CD4-positive, alpha-beta T cell treated with Interleukin-4 for 1 hour (primary cell): ENCODE data around the gene RPL31.

Experiments used
- DNase-seq, 2 donors: peaks; one replicate each; pipeline ENCODE4 v3.0.0-alpha.2; 2020 to 2022

The RPL31 gene

GRCh38 chr2:100997509-100998234, 4.4 kb upstream of the RPL31 start:
- no peak for DNase-seq

DNA sequence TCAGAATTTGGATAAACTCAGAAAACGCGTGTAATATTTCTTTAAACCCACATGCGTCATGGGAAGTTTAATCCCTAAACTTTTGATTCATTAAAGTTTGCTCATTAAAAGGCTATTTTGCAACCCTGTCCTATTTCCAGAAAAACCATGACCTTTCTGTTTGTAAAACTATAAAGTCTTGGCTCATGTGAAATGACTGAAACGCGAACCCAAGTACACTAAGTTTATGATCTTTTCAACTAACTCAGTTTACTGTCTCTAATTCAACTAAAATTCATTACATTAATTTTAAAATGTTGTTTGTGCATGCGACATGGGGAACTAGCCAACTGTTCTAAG, 3.9 kb upstream of the RPL31 start:
- no peak for DNase-seq

DNA sequence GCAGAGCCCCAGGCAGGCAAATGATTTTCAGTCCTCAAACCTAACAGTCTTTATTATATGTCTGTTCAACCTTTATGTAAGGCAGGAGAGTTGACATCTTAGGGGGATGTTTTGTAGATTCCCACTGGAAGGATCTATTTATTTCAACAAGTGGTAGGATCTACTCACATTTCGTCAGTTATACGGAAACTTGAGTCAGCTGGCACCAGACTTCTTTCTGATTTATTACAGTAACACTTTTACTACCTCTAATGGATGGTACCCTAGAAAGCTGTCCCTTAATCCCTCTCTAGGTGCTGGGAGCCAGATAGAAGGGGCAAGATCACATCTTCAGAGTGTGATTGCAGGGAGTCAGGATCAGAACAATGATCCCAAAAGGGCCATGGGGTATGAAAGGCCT, 2.1 kb upstream of the RPL31 start:
- no peak for DNase-seq

GRCh38 chr2:101002562-101003277, 631 bp downstream of the RPL31 start:
- DNase-seq: no peak

DNA sequence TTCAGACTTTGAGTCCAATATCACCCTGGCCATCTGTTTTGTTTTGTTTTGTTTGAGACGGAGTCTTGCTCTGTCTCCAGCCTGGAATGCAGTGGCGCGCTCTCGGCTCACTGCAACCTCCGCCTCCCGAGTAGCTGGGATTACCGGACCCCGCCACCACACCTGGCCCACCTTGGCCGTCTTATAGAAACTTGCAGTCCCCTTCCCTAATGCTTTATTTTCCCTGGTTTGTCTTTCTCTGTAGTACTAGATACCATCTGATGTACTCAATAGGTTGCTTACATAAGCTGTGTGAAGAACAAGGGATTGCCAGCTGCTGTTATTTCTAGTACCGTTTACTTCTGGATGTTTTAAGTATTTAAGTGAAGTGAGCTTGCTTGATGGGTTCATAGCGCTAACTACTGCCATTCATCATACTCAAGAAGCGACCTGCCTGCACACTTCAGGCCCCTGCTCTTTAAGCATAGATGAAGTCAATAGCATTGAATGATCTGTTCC, 1.2 kb downstream of the RPL31 start:
- DNase-seq: no peak

DNA sequence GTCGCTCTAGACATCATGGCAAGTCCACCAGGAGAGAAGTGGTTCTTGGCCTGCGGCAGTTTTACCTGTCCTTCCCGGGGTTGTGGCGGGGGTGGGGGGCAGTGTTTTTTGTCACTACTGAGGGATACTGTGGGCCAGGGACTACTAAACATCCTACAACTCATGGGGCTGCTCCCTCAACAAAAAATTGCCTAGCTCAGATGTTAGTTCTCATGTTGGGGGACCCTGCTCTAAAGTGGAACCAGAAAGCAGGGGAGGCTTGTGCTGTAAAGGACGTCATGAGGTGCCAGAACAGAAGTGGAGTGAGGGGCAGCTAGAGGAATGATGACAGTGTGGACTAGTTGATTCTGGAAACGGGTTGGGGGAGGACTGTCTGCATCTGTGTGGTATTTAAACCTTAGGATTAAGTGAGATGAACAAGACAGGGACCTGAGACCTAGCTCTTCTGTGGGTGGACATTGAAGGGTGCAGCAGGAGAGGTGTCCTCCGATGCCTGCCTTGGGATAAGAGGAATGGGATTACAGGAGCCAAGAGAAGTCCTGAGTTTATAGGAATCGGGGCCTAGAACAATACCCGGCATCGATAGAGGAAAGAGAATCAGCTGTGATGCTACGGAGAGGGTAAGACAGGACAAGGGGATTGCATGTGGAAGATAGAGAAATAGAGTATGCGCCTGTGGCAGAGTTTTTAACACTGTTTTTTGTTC, 2.7 kb downstream of the RPL31 start:
- DNase-seq: no peak

DNA sequence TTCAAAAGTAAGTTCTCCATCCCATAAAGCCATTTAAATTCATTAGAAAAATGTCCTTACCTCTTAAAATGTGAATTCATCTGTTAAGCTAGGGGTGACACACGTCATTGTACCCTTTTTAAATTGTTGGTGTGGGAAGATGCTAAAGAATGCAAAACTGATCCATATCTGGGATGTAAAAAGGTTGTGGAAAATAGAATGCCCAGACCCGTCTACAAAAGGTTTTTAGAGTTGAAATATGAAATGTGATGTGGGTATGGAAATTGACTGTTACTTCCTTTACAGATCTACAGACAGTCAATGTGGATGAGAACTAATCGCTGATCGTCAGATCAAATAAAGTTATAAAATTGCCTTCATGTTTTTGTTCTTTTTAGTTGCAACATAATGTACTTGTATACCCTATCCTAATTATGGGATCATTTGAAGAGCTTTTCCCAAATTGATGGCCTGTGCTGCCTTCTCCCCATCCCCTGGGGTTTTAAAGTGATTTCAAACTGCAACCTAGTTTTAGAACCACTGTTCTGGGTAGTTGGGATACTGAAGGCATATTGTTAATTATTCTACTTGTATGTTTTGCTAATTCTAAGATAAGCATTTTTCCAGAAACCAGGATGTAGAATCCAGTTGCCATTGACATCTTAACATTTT, 4.1 kb downstream of the RPL31 start:
- no peak for DNase-seq

GRCh38 chr2:101007415-101008345, 5.6 kb downstream of the RPL31 start:
- DNase-seq: no peak

DNA sequence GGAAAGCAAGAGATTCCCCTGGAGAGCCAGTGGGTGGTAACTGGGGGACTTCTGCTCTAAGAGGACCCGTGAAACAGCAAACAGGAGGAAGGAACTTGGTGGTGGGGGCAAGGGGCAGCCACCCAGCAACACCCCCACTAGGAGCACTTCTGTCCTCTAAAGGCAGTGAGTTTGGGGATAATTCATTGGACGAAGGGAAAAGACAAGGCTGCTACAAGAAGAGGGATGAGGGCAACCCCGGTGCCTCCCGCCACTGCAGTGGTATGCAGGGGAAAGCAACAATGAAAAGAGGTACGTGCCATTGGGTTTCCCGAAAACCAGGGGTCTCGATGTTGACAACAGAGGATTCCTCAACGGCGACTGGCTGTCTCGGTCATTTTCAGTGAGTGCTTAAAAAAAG, 9.1 kb downstream of the RPL31 start:
- DNase-seq: no peak

DNA sequence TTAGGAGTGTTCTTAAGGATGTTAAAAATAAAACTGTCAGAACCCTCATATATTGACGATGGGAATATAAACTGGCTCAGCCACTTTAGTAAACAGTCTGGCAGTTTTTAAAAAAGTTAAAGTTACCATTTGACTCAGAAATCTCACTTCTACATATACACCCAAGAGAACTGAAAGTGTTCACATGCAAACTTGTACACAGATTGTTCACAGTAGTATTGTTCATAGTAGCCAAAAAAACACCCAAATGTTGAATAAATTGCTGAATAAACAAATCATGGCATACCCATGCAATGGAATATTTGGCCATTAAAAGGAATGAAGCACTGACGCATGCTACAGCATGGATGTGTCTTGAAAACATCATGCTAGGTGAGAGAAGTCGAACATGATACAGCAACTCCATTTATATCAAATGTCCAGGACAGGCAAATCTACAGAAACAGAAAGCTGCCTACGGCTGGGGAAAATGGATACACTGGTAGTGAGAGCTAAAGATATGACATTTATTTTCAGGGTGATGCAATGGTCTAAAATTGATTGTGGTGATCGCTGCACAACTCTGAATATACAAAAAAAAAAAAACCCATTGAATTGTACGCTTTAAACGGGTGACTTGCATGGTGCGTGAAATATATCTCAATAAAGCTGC, 10.1 kb downstream of the RPL31 start:
- DNase-seq: no peak

DNA sequence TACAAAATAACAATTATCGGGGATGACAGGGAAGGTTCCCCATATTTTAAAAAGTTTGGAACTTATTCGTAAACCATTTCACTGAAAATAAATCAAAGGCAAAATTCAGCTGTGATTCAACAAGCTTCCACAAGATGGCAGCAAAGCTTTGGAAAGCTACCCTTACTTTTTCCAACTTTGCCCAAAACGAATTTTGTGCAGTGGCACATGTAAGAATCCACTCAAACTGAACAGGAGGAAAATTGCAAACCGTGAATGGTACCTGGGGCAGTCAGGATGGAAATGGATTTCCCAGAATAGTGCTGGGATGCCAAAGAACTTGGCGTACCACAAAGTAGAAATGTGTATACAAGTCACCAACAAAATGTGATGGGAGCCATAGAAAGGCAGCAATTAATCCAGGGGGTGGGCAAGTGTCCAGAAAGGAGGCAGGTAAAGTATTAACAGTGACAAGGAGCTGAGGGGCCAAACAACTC, 10.7 kb downstream of the RPL31 start:
- peak in 1 of 2 donors; percentile 57 for DNase-seq

- DNase-seq: no peak
These were observed 12.3 kb downstream of the RPL31 start for GRCh38 chr2:101014264-101014857.

GRCh38 chr2:101017371-101017770, 15.3 kb downstream of the RPL31 start:
- no peak for DNase-seq

- DNase-seq: no peak
These were observed 16.8 kb downstream of the RPL31 start for GRCh38 chr2:101018934-101019333.

- no peak for DNase-seq
These were observed 20.1 kb downstream of the RPL31 start for GRCh38 chr2:101022221-101022620.

DNA sequence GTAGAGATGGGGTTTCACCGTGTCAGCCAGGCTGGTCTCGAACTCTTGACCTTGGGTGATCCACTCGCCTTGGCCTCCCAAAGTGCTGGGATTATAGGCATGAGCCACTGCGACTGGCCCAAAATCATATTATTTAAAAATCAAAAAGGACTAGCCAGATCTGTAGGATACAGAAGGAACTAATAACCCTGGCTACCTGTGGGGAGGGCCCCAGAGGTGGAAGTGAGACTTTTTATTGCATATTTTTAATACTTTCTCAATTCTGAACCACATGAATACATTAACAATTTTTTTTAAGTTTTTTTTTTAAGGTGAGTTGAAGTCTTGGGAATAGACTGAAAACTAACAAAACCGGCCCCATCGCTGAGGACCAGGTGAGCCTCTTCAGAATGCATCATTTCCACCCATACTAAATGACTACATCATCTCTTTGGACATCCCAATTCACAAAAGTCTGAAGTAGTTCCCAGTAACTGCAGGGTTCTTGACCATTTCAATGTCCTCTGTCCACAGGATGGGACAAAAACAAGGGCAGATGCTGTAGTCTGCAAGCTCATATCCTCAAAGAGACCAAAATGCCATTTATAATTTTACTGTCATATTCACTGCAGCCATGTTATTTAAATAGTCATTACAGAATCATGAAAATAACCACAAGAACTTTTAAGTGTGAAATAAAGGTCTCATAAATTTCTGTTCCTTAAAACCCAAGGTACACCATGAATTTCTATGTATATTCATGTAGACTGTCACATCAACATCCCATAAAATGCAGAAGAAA, 21.4 kb downstream of the RPL31 start:
- DNase-seq: no peak

GRCh38 chr2:101025561-101025960, 23.5 kb downstream of the RPL31 start:
- DNase-seq: no peak

DNA sequence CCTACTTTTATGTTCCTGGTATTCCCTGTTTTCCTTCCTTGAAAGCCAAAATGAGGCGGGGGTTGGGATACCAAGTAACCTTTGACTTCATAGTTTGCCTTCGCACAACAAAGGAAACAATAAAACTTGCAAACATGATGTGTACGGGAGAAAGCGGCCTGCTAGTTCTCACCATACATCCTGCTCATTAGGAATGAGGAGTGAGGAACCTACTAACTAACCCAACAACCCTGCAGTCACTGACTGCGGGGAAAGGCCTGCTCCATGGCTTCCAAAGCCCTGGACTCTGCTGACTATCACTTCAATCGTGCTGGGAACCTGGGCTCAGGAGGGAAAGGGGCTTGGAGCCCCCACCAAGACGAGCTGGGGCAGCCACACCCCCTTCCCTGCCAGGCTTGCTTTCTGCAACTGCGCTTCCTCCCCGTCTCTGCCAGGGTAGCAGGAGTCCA, 24.2 kb downstream of the RPL31 start:
- no peak for DNase-seq

DNA sequence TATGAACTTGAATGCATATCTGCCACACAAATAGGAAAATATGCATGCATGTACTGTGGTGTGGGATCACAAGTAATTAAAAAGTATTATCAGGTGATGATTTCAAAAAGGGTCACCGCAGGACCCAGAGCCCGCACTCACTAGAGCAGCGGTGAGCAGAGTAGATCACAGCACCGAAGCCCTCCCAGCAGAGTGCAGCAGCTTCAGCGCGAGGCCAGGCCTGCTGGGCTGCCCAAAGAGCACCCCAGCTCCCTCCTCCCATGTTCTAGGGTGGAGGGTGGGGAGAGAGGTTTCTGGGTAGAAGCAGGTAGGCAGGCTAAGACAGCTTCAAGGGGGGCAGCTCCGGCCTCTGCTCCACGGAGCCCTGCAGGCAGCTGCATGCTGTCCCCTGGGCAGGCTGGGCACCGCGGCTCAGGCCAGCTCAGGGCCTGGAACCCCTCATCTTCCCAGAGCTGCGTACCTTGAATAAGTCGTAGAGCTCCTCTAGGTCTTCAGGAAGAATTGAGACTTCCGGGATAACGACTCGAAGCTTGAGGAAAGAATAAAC, 24.9 kb downstream of the RPL31 start:
- no peak for DNase-seq

- DNase-seq: no peak
These were observed 25.8 kb downstream of the RPL31 start for GRCh38 chr2:101027852-101028251.
